Endothelial cell of umbilical vein (primary cell): ENCODE data around the gene RALGPS1. TPM values are rescaled to one million over a fixed set of nuclear protein-coding genes. Genes with fewer than 3 reads are reported as not detected.

ENCODE experiments used
- BruUV-seq: library from RNA; stranded (reverse); fragments of 400-500 nt; replicated peaks from 2 replicates; lab custom pipeline; 2021; lab: Mats Ljungman, UMichigan
- CTCF ChIA-PET: fragments of 300-600, 350-600 bp; sonication (Branson Sonifier 250); formaldehyde crosslinking; loops from one replicate; lab custom pipeline; 2021; ENCODE audit warnings: antibody characterized with exemption, inconsistent platforms; lab: Charles Lee
- POLR2A ChIA-PET: fragments of 300-600, 350-600 bp; sonication (Branson Sonifier 250); formaldehyde crosslinking; loops from one replicate; lab custom pipeline; 2021; ENCODE audit warnings: antibody characterized with exemption, inconsistent platforms; lab: Charles Lee
- DNase-seq: peaks from one replicate; pipeline ENCODE4 v3.0.0-alpha.2; 2011; ENCODE audit warnings: low read depth, low spot score
- FAIRE-seq: peaks from 2 replicates; lab custom pipeline; 2011; peaks lifted over from hg19 to GRCh38; lab: Jason Lieb, UNC
- H2AFZ ChIP-seq: 2 replicates; pipeline ENCODE4 v1.6.0; 2012; ENCODE audit warnings: low read depth, low read length, control low read depth, inconsistent platforms
- H3K27ac ChIP-seq: 2 replicates; pipeline ENCODE4 v1.5.1; 2011; ENCODE audit warnings: low read depth, mild to moderate bottlenecking, control low read depth, low read length, moderate library complexity; ENCODE audit not compliant: insufficient read depth
- H3K27me3 ChIP-seq, 2 experiments: 2 replicates each; pipeline versions ENCODE4 v1.6.0 to v1.6.1; 2011; ENCODE audit warnings: low read length in 2 of 2, mixed read lengths in 1 of 2; ENCODE audit not compliant: control insufficient read depth in 2 of 2, insufficient read depth in 2 of 2
- H3K36me3 ChIP-seq, 2 experiments: 2 replicates in 1 of 2; 3 replicates in 1 of 2; pipeline ENCODE4 v1.5.1; 2011; ENCODE audit warnings: low read length in 2 of 2, mild to moderate bottlenecking in 1 of 2, moderate library complexity in 1 of 2; ENCODE audit not compliant: control insufficient read depth in 2 of 2, insufficient read depth in 2 of 2; ENCODE audit errors: extremely low read depth in 1 of 2
- H3K4me1 ChIP-seq: 3 replicates; pipeline ENCODE4 v1.5.1; 2011; ENCODE audit warnings: mild to moderate bottlenecking, low read length; ENCODE audit not compliant: control insufficient read depth, insufficient read depth; ENCODE audit errors: extremely low read depth
- H3K4me2 ChIP-seq: 2 replicates; pipeline ENCODE4 v1.6.1; 2011; ENCODE audit warnings: low read length, control low read depth, mixed read lengths; ENCODE audit not compliant: insufficient read depth
- H3K4me3 ChIP-seq, 3 experiments: fragments of 200-600 bp in 1 of 3; sonication (generic), shearing (Covaris generic) in 1 of 3; replicated peaks in 1 of 3; 2 replicates each; pipeline ENCODE4 v1.5.1; 2011 to 2016; ENCODE audit warnings: control low read depth in 3 of 3, low read length in 3 of 3, mild to moderate bottlenecking in 2 of 3, inconsistent platforms in 1 of 3, low read depth in 1 of 3, moderate library complexity in 1 of 3; ENCODE audit not compliant: insufficient read depth in 1 of 3
- H3K79me2 ChIP-seq: 2 replicates; pipeline ENCODE4 v1.6.0; 2012; ENCODE audit warnings: low read length, inconsistent platforms; ENCODE audit not compliant: control insufficient read depth, insufficient read depth
- H3K9ac ChIP-seq: replicated peaks from 2 replicates; pipeline ENCODE3; 2011; ENCODE audit warnings: low read length, control low read depth; ENCODE audit not compliant: insufficient read depth; ENCODE audit errors: extremely low read depth
- H3K9me1 ChIP-seq: replicated peaks from 3 replicates; pipeline ENCODE4 v1.6.0; 2011; ENCODE audit warnings: mild to moderate bottlenecking, low read length; ENCODE audit not compliant: control insufficient read depth, insufficient read depth; ENCODE audit errors: extremely low read depth
- H3K9me3 ChIP-seq: replicated peaks from 2 replicates; pipeline ENCODE4 v1.5.1; 2012; ENCODE audit warnings: low read length, inconsistent platforms; ENCODE audit not compliant: control insufficient read depth, insufficient read depth
- H4K20me1 ChIP-seq: replicated peaks from 2 replicates; pipeline ENCODE3; 2011; ENCODE audit warnings: mild to moderate bottlenecking, low read length; ENCODE audit not compliant: control insufficient read depth, insufficient read depth; ENCODE audit errors: extremely low read depth
- CTCF ChIP-seq, 2 donors: IDR thresholded peaks; 1 replicate in 1 of 2; 2 replicates in 1 of 2; pipeline ENCODE4 v1.5.1; 2011; ENCODE audit warnings: low read length in 2 of 2, mild to moderate bottlenecking in 2 of 2, moderate library complexity in 2 of 2, control low read depth in 1 of 2, inconsistent platforms in 1 of 2, low read depth in 1 of 2; ENCODE audit not compliant: insufficient read depth in 1 of 2; ENCODE audit errors: extremely low read depth in 1 of 2
- EZH2 ChIP-seq: IDR thresholded peaks from 2 replicates; pipeline ENCODE4 v1.6.1; 2012; ENCODE audit warnings: borderline replicate concordance, low read depth, mild to moderate bottlenecking, moderate library complexity, low read length, inconsistent platforms; ENCODE audit not compliant: severe bottlenecking
- FOS ChIP-seq: IDR thresholded peaks from 2 replicates; pipeline ENCODE4 v1.6.1; 2011; ENCODE audit warnings: mild to moderate bottlenecking, low read length, moderate library complexity, borderline replicate concordance; ENCODE audit not compliant: insufficient read depth
- GATA2 ChIP-seq: IDR thresholded peaks from 2 replicates; pipeline ENCODE4 v1.7.0; 2011; ENCODE audit warnings: low read depth, mild to moderate bottlenecking, moderate library complexity, mixed read lengths, low read length; ENCODE audit not compliant: insufficient read length, insufficient read depth
- JUN ChIP-seq: IDR thresholded peaks from 2 replicates; pipeline ENCODE4 v1.6.1; 2011; ENCODE audit warnings: borderline replicate concordance, low read depth; ENCODE audit not compliant: insufficient read length, insufficient read depth
- MAX ChIP-seq: IDR thresholded peaks from 2 replicates; pipeline ENCODE4 v1.6.1; 2011; ENCODE audit not compliant: insufficient read depth, insufficient read length
- MYC ChIP-seq: IDR thresholded peaks from one replicate; pipeline ENCODE4 v1.6.1; 2011; ENCODE audit warnings: mild to moderate bottlenecking, low read depth, low read length
- POLR2A ChIP-seq: IDR thresholded peaks from 2 replicates; pipeline ENCODE4 v1.6.1; 2012; ENCODE audit warnings: low read depth, mild to moderate bottlenecking, control low read depth, low read length
- POLR2AphosphoS5 ChIP-seq: IDR thresholded peaks from 2 replicates; pipeline ENCODE4 v1.6.1; 2012; ENCODE audit warnings: low read depth, mild to moderate bottlenecking, control low read depth, low read length, moderate library complexity; ENCODE audit not compliant: insufficient read depth
- dilution Hi-C: fragments of 300-500 bp; cut with MboI; formaldehyde crosslinking; loops from one replicate; pipeline ENCODE4 v1.15.0; 2019; ENCODE audit warnings: low sequenced_read_pairs; ENCODE audit not compliant: extremely low pct_ligation_motif_present
- intact Hi-C: fragments of 100-400 bp; cut with micrococcal nuclease; formaldehyde crosslinking; loops from one replicate; pipeline ENCODE4 v1.10.0; 2022
- polyA plus RNA-seq, 4 experiments: library from polyadenylated mRNA; depleted of rRNA in 3 of 4; stranded (reverse) in 3 of 4; unstranded in 1 of 4; fragments of >200 nt; gene quantifications; 2 replicates each; pipeline versions ENCODE4 v1.2.1 to v1.2.3, GENCODE V29; 2011 to 2012; ENCODE audit warnings: missing spikeins in 1 of 4
- total RNA-seq: library from RNA; stranded (reverse); gene quantifications from 2 replicates; pipeline ENCODE4 v1.2.3, GENCODE V29; 2021

The RALGPS1 gene
- total and polyA plus RNA-seq, 2 donors (not counting 3 experiments of a cell fraction or from before 2014, with no cell fraction given) = 3.8 to 5.5 TPM

DNA sequence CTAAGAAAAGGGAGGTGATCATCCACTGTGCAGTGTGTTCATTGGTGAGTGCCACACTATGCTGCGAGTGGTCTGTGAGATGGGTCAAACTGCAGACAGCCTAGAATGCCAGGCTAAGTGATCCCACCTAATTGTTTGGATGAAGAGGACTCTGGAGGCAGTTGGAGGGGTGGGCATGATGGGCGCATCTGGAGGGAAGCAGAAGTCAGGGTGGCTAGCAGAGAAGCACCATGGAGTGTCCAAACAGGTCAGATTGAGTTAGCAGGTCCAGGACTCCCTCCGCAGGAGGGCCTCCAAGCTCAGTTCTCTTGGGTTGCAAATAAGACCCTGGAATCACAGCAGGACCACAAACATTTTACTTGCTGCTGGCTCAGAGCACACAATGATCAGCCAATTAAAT is 227.7 kb downstream of the RALGPS1 start:
- Histone ChIP-seq H3K9ac (no peak overlapping the region), H3K9me3 (no peaks in the 10 kb centered on the region), H4K20me1 (no peaks in the 10 kb centered on the region), H3K27ac (no peak overlapping the region), H3K36me3 (no peaks in the 10 kb centered on the region), H3K4me3 (no peak overlapping the region), H3K79me2 (no peaks in the 10 kb centered on the region), H3K4me2 (no peak overlapping the region), H3K27me3 (peaks cover 0 to 3% of the 10 kb centered on the region in 2 experiments), H2AFZ (no peak overlapping the region), H3K9me1 (no peaks in the 10 kb centered on the region), H3K4me1 (no peaks in the 10 kb centered on the region)
- dilution Hi-C loops (no loop called here), intact Hi-C loops (no loop called here)
- ChIA-PET POLR2A (no interaction called here), CTCF (interaction anchor here (0.7 to 1.3 kb wide), 4 partner anchors 12 to 207 kb away, joined by 3 to 5 read pairs (median 4); no protein-coding TSS in a partner anchor)
- no peak for TF ChIP-seq GATA2
- TF ChIP-seq MYC = no peak
- TF ChIP-seq CTCF (IDR thresholded peaks at IDR 0.05; ENCODE audit: extremely low read depth in 1 of 2, insufficient read depth in 1 of 2, low read depth in 1 of 2, low read length in 2 of 2) = no peak
- no peak for TF ChIP-seq POLR2AphosphoS5
- no peak for TF ChIP-seq MAX
- TF ChIP-seq EZH2 = no peak
- TF ChIP-seq JUN = no peak
- no peak for TF ChIP-seq POLR2A
- TF ChIP-seq FOS = no peak
- DNase-seq (no peak), FAIRE-seq (no peak)
- BruUV-seq = no TSS peak
